HepG2 (cell line): ENCODE results near the gene ACTN1. TPM values are rescaled to one million over a fixed set of nuclear protein-coding genes. Genes with fewer than 3 reads are reported as not detected.
A peak's percentile ranks its signal among the peaks of the same experiment; 100 is the strongest.

Experiments used
- ERF ChIP-seq: IDR thresholded peaks from 2 replicates; pipeline ENCODE4 v1.6.1; 2018; ENCODE audit warnings: missing biosample characterization, missing genetic modification reagents
- FOSL2 ChIP-seq: sonication (generic); formaldehyde crosslinking; IDR thresholded peaks from 2 replicates; pipeline ENCODE4 v1.4.0; 2020; ENCODE audit warnings: missing genetic modification reagents
- HNF4G ChIP-seq, 2 experiments: sonication (generic) in 1 of 2; formaldehyde crosslinking in 1 of 2; IDR thresholded peaks; 2 replicates each; pipeline versions ENCODE4 v1.4.0 to v1.6.1; 2011 to 2020; ENCODE audit warnings: borderline replicate concordance in 2 of 2, low read depth in 2 of 2, mild to moderate bottlenecking in 2 of 2, low read length in 1 of 2, missing genetic modification reagents in 1 of 2, moderate library complexity in 1 of 2
- MAZ ChIP-seq, 2 experiments: sonication (generic) in 1 of 2; formaldehyde crosslinking in 1 of 2; IDR thresholded peaks; 2 replicates each; pipeline versions ENCODE4 v1.5.0 to v1.6.1; 2012 to 2020; ENCODE audit warnings: low read depth in 2 of 2, mild to moderate bottlenecking in 2 of 2, borderline replicate concordance in 1 of 2, improper control_type of control experiment in 1 of 2, low read length in 1 of 2, missing genetic modification reagents in 1 of 2, moderate library complexity in 1 of 2
- RCOR2 ChIP-seq: IDR thresholded peaks from 2 replicates; pipeline ENCODE4 v1.6.1; 2016; ENCODE audit warnings: missing biosample characterization, missing genetic modification reagents
- THAP7 ChIP-seq: sonication (generic); formaldehyde crosslinking; IDR thresholded peaks from 2 replicates; pipeline ENCODE4 v1.8.1; 2023; ENCODE audit warnings: mild to moderate bottlenecking, missing genetic modification reagents
- ZBTB37 ChIP-seq: sonication (generic); formaldehyde crosslinking; IDR thresholded peaks from 2 replicates; pipeline ENCODE4 v1.4.0; 2020; ENCODE audit warnings: mild to moderate bottlenecking, missing genetic modification reagents
- ZFAT ChIP-seq: sonication (generic); formaldehyde crosslinking; conservative IDR thresholded peaks from 2 replicates; pipeline ENCODE4 v1.8.1; 2023; ENCODE audit warnings: missing genetic modification reagents, inconsistent platforms
- ZFP41 ChIP-seq: sonication (generic); formaldehyde crosslinking; IDR thresholded peaks from 2 replicates; pipeline ENCODE4 v1.4.0; 2020; ENCODE audit warnings: mild to moderate bottlenecking, missing genetic modification reagents, borderline replicate concordance
- ZMYM2 ChIP-seq: sonication (generic); formaldehyde crosslinking; IDR thresholded peaks from 2 replicates; pipeline ENCODE4 v1.8.0; 2022; ENCODE audit warnings: mild to moderate bottlenecking, missing genetic modification reagents
- ZNF142 ChIP-seq: sonication (generic); formaldehyde crosslinking; IDR thresholded peaks from 2 replicates; pipeline ENCODE4 v1.4.0; 2020; ENCODE audit warnings: missing genetic modification reagents
- ZNF292 ChIP-seq: sonication (generic); formaldehyde crosslinking; IDR thresholded peaks from 2 replicates; pipeline ENCODE4 v1.8.1; 2022; ENCODE audit warnings: mild to moderate bottlenecking, low read depth, missing genetic modification reagents, borderline replicate concordance
- ZNF510 ChIP-seq: sonication (generic); formaldehyde crosslinking; IDR thresholded peaks from 2 replicates; pipeline ENCODE4 v1.4.0; 2020; ENCODE audit warnings: low read depth, mild to moderate bottlenecking, missing genetic modification reagents
- ZNF512 ChIP-seq: sonication (generic); formaldehyde crosslinking; IDR thresholded peaks from 2 replicates; pipeline ENCODE4 v1.4.0; 2020; ENCODE audit warnings: mild to moderate bottlenecking, missing genetic modification reagents
- ZNF614 ChIP-seq: IDR thresholded peaks from 2 replicates; pipeline ENCODE4 v1.6.1; 2018; ENCODE audit warnings: missing biosample characterization, missing genetic modification reagents, inconsistent platforms, borderline replicate concordance
- ZNF891 ChIP-seq: sonication (generic); formaldehyde crosslinking; IDR thresholded peaks from 2 replicates; pipeline ENCODE4 v1.5.0; 2020; ENCODE audit warnings: mild to moderate bottlenecking, missing genetic modification reagents
- polyA plus RNA-seq, 8 experiments: library from polyadenylated mRNA; depleted of rRNA in 3 of 8; stranded (reverse) in 7 of 8; unstranded in 1 of 8; fragments of >200 nt; fragmentation: Illumina TruSeq in 4 of 8; extraction: Trizol in 4 of 8; gene quantifications; 2 replicates each; pipeline versions ENCODE4 v1.2.1 to v1.2.3, GENCODE V29; 2011 to 2016; ENCODE audit warnings: low read depth in 4 of 8, missing spikeins in 1 of 8, mixed read lengths in 1 of 8; ENCODE audit not compliant: insufficient read depth in 1 of 8
- total RNA-seq, 5 experiments: library from RNA; depleted of rRNA; stranded (reverse); fragments of >200 nt; fragmentation: Illumina TruSeq; extraction: Trizol; gene quantifications; 2 replicates each; pipeline ENCODE4 v1.2.3, GENCODE V29; 2016; ENCODE audit warnings: low read depth in 1 of 5

ACTN1 gene
- total and polyA plus RNA-seq, 2 of the 13 experiments (the other 11 are each of a cell fraction or from before 2014, with no cell fraction given) = 58.6 to 162 TPM

GRCh38 chr14:68938271-68939150 lies 40.6 kb downstream of the ACTN1 start (continued):
- TF ChIP-seq FOSL2 (CRISPR knock-in tag) (peak; percentile 30; the same call in 1 of the 2 replicates), MAZ (IDR thresholded peaks at IDR 0.05; ENCODE audit: borderline replicate concordance, low read depth, low read length) (peak; percentile 65; the same call in 1 of the 2 replicates), MAZ (CRISPR knock-in tag; IDR thresholded peaks at IDR 0.05; ENCODE audit: low read depth) (no peak), ZFP41 (CRISPR knock-in tag) (no peak), ZNF510 (CRISPR knock-in tag) (no peak), ZNF614 (CRISPR knock-in tag) (0 out of 2 replicates have a peak, but pooled peaks have one; percentile 20), ZNF891 (no peak), THAP7 (CRISPR knock-in tag) (no peak; the same call in 1 of the 2 replicates), ZFAT (CRISPR knock-in tag) (no peak), ZMYM2 (CRISPR knock-in tag) (0 out of 2 replicates have a peak, but pooled peaks have one; percentile 19), ZNF512 (peak; percentile 36; the same call in 1 of the 2 replicates), ZNF142 (no peak), RCOR2 (CRISPR knock-in tag) (peak; percentile 52; the same call in 1 of the 2 replicates), ZBTB37 (CRISPR knock-in tag) (no peak), ERF (CRISPR knock-in tag) (peak; percentile 23; the same call in 1 of the 2 replicates), ZNF292 (CRISPR knock-in tag) (peak; percentile 54; the same call in 1 of the 2 replicates), HNF4G (IDR thresholded peaks at IDR 0.05; ENCODE audit: borderline replicate concordance, low read depth, low read length) (0 out of 2 replicates have a peak, but pooled peaks have one; percentile 9), HNF4G (CRISPR knock-in tag; IDR thresholded peaks at IDR 0.05; ENCODE audit: borderline replicate concordance, low read depth) (0 out of 2 replicates have a peak, but pooled peaks have one; percentile 7)
